Measurements from ENCODE around the gene MINDY3. TPM values are rescaled to one million over a fixed set of nuclear protein-coding genes. Genes with fewer than 3 reads are reported as not detected.
"Not testable (repeated sequence)": the region's sequence is repeated elsewhere in the genome, so short reads cannot be mapped to it uniquely, and the experiment has no call there.

Gene MINDY3
- total RNA-seq, 4 donors from 2014 or later: 17.0 to 26.4 (median 22.4) TPM

DNA sequence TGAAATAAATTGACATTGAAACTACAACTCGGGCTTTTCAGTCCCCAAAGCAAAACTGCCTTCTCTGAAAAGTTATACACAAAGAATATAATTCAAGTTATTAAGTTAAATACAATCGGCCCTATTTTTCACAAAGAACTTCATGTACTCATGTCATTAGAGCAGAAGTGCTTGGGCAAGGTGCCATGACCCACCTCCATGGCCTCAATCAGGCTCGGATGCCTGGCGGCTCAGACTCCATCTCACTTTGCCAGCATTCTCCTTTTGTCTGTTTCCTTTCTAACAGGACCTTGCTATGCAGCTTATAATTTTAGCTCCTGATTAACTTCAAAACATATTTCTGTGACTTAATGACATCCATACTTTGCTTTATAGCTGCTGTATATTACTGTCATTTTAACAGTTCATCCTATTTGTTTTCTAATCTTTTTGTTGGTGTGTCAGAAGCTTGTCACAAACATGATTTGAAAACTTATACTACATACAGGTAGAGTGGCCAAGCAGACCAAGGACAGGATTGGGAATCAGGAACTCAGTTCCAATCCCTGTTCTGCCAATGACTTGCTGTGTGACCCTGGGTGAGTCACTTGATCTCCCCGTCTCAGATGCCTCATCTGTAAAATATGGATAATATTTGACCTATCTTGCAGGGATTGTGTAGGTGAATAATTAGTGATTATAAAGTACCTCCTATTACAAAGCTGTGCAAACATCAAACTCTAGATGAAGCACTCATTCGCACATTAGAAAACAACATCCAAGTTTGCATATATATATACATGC, 79.8 kb downstream of the MINDY3 start:
- no peaks in the 10 kb centered on the region for H3K4me1 ChIP-seq
- no peak for DNase-seq
- TF ChIP-seq CTCF (IDR thresholded peaks at IDR 0.05): no peak
- TF ChIP-seq POLR2A (IDR thresholded peaks at IDR 0.05): no peak
- H3K9me3 ChIP-seq: no peaks in the 10 kb centered on the region
- H3K27ac ChIP-seq: no peak overlapping the region
- no peak overlapping the region for H3K4me3 ChIP-seq
- peaks cover 0 to 47% (median 0%) of the 10 kb centered on the region in 3 donors for H3K36me3 ChIP-seq
- H3K27me3 ChIP-seq: no peaks in the 10 kb centered on the region

DNA sequence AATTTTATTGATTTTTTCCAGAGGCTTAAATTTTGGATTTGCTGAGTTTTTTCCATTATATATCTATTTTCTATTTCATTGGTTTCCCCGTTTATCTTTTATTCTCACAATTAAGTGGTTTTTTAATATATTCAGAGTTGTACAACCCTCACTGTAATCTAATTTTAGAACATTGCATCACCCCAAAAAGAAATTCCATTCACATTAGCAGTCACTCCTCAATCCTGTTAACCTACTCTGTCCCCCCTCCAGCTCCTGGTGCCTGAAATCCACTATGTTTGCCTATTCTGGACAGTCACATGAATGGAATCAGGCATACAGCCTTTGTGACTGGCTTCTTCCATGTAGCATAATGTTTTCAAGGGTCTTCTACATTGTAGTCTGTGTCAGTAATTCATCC, 84.8 kb downstream of the MINDY3 start:
- H3K4me1 ChIP-seq: no peaks in the 10 kb centered on the region
- no peak for DNase-seq
- no peaks in the 10 kb centered on the region for H3K27me3 ChIP-seq
- H3K9me3 ChIP-seq: no peaks in the 10 kb centered on the region
- no peak for TF ChIP-seq POLR2A (IDR thresholded peaks at IDR 0.05)
- H3K36me3 ChIP-seq: peaks cover 0 to 28% (median 0%) of the 10 kb centered on the region in 3 donors
- H3K27ac ChIP-seq: no peak overlapping the region
- H3K4me3 ChIP-seq: no peak overlapping the region

DNA sequence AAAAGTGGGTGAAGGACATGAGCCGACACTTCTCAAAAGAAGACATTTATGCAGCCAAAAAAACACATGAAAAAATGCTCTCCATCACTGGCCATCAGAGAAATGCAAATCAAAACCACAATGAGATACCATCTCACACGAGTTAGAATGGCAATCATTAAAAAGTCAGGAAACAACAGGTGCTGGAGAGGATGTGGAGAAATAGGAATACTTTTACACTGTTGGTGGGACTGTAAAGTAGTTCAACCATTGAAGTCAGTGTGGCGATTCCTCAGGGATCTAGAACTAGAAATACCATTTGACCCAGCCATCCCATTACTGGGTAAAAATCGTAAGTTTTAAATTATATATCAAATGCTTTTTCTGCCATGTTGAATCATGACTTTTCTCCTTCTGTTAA, 85.8 kb downstream of the MINDY3 start:
- H3K27ac ChIP-seq, H3K9me3 ChIP-seq, H3K27me3 ChIP-seq, DNase-seq, H3K4me1 ChIP-seq, H3K4me3 ChIP-seq: not testable (repeated sequence)
- peaks cover 0 to 24% (median 0%) of the 10 kb centered on the region in 3 donors for H3K36me3 ChIP-seq

- Histone ChIP-seq H3K36me3 (no peaks in the 10 kb centered on the region), H3K9me3 (no peaks in the 10 kb centered on the region)
- TF ChIP-seq CTCF (IDR thresholded peaks at IDR 0.05) (no peak), POLR2A (IDR thresholded peaks at IDR 0.05) (no peak)
Measured at GRCh38 chr10:15764892-15765454, 95.3 kb downstream of the MINDY3 start.

DNA sequence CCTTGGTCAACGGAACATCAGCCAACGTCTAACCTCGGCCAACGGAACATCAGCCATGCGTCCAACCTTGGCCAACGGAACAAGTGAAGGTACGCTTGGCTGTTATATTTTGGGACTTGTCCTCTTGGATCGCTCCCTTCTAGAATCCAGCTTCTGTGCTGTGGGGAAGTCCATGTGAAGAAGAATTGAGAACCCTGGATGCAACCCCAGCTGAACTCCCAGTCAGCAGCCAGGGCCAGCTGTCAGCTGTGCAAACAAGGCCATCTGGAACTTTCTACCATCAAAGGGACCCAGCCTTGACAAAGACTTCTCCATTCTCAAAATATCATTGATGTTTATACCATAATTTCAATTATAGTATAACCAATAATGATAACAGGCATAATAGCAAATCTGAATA, 97.3 kb downstream of the MINDY3 start:
- H3K27ac ChIP-seq: no peak overlapping the region
- H3K36me3 ChIP-seq: no peaks in the 10 kb centered on the region
- H3K4me1 ChIP-seq: no peaks in the 10 kb centered on the region
- no peak for TF ChIP-seq POLR2A (IDR thresholded peaks at IDR 0.05)
- no peak for TF ChIP-seq CTCF (IDR thresholded peaks at IDR 0.05)
- no peak overlapping the region for H3K4me3 ChIP-seq
- no peaks in the 10 kb centered on the region for H3K27me3 ChIP-seq
- H3K9me3 ChIP-seq: no peaks in the 10 kb centered on the region
- no peak for DNase-seq

More at GRCh38 chr10:15764892-15765454, 95.3 kb downstream of the MINDY3 start:
- Histone ChIP-seq H3K4me3 (no peak overlapping the region), H3K27me3 (no peaks in the 10 kb centered on the region), H3K27ac (no peak overlapping the region), H3K4me1 (no peaks in the 10 kb centered on the region)
- no peak for DNase-seq

- H3K27ac ChIP-seq, H3K4me1 ChIP-seq, H3K4me3 ChIP-seq, H3K27me3 ChIP-seq, H3K36me3 ChIP-seq, H3K9me3 ChIP-seq, DNase-seq: not testable (repeated sequence)
Measured at GRCh38 chr10:15762239-15762638, 98.1 kb downstream of the MINDY3 start.

DNA sequence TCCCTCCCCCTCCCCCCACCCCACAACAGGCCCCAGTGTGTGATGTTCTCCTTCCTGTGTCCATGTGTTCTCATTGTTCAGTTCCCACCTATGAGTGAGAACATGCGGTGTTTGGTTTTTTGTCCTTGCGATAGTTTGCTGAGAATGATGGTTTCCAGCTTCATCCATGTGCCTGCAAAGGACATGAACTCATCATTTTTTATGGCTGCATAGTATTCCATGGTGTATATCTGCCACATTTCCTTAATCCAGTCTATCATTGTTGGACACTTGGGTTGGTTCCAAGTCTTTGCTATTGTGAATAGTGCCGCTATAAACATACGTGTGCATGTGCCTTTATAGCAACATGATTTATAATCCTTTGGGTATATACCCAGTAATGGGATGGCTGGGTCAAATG, 99.1 kb downstream of the MINDY3 start:
- not testable (repeated sequence) for H3K27me3 ChIP-seq, H3K27ac ChIP-seq, H3K4me3 ChIP-seq, DNase-seq, H3K36me3 ChIP-seq, H3K9me3 ChIP-seq, H3K4me1 ChIP-seq

GRCh38 chr10:15760681-15761080, 99.6 kb downstream of the MINDY3 start:
- Histone ChIP-seq H3K36me3 (no peaks in the 10 kb centered on the region), H3K27ac (no peak overlapping the region), H3K4me3 (no peak overlapping the region), H3K4me1 (no peaks in the 10 kb centered on the region), H3K27me3 (no peaks in the 10 kb centered on the region), H3K9me3 (no peaks in the 10 kb centered on the region)
- TF ChIP-seq POLR2A (IDR thresholded peaks at IDR 0.05) (no peak), CTCF (IDR thresholded peaks at IDR 0.05) (no peak)
- no peak for DNase-seq
